ENCODE data around the gene KDM3A. TPM values are rescaled to one million over a fixed set of nuclear protein-coding genes. Genes with fewer than 3 reads are reported as not detected.

The KDM3A gene
- total and polyA plus RNA-seq, 2 experiments from 2014 or later, result 8.9 to 21.8 TPM

DNA sequence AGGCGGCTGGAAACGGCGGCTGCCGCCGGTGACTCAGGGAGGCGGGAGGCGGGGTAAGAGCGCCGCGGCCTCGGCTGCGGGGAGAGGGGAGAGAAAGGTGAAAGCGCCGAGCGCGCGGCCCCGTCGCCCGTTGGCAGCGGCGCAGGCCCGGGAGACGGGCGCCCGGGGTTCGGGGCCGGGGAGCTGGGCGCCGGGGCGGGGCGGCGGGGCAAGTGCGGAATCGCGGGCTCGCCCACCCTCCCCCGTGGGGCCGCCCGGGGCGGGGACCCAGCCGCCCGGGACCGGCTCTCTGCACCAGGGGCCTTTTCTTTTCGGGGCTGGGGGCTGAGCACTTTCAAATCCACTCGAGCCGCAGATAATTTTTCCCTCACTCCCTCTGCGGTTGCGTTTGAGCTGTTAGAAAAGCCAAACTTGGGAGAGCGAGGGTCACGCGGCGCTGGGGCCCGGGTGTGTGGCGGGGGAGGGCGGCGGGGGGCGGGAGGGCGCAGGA is 266 bp downstream of the KDM3A start:
- Mint-ChIP-seq H3K27me3 (ENCODE audit: insufficient read depth, low read depth, poor library complexity) (peaks cover 24% of the 10 kb centered on the region), H3K4me3 (peak overlapping the region; percentile 85), H3K4me1 (peaks cover 11% of the 10 kb centered on the region; the same call in 2 of the 3 replicates), H3K27ac (peak overlapping the region; percentile 100), H3K36me3 (ENCODE audit: low read depth) (peaks cover 31% of the 10 kb centered on the region), H3K9me3 (peaks cover 42% of the 10 kb centered on the region)
- no peaks in the 10 kb centered on the region for H3K4me1 ChIP-seq (ENCODE audit: insufficient read depth)
- H3K9me2 ChIP-seq (ENCODE audit: insufficient read depth), result no peaks in the 10 kb centered on the region
- H3K27ac ChIP-seq (ENCODE audit: low read depth), result no peak overlapping the region
- peak overlapping the region; percentile 68 for H3K4me3 ChIP-seq
- H3F3A ChIP-seq (replicated peaks; ENCODE audit: low read depth), result no peaks in the 10 kb centered on the region; the same call in 1 of the 2 replicates
- no peak for ATAC-seq
- H3K27me3 ChIP-seq (ENCODE audit: insufficient read depth), result 0 out of 2 replicates have a peak, but pooled peaks cover 6% of the 10 kb centered on the region
- TF ChIP-seq CREB1 (CRISPR knock-in tag; IDR thresholded peaks at IDR 0.05; ENCODE audit: low read depth) (no peak), ZNF114 (CRISPR knock-in tag; IDR thresholded peaks at IDR 0.05) (no peak), POLR2AphosphoS5 (IDR thresholded peaks at IDR 0.05; ENCODE audit: low read depth) (peak; percentile 84)
- peak; percentile 7 for DNase-seq (ENCODE audit: low spot score)
- no peak overlapping the region; the same call in 1 of the 2 replicates for H3K4me2 ChIP-seq
- peaks cover 12% of the 10 kb centered on the region; the same call in 1 of the 2 replicates for H3K36me3 ChIP-seq (ENCODE audit: insufficient read depth)
- peaks cover 37% of the 10 kb centered on the region for H3K79me2 ChIP-seq (replicated peaks; ENCODE audit: insufficient read depth)
- H2AFZ ChIP-seq, result no peak overlapping the region
- no peaks in the 10 kb centered on the region for H4K20me1 ChIP-seq (replicated peaks; ENCODE audit: insufficient read depth)

- Histone ChIP-seq H2AFZ (no peak overlapping the region), H4K20me1 (replicated peaks; ENCODE audit: insufficient read depth) (no peaks in the 10 kb centered on the region), H3K4me3 (peak overlapping the region; percentile 68), H3K27ac (ENCODE audit: low read depth) (no peak overlapping the region), H3K9me2 (ENCODE audit: insufficient read depth) (no peaks in the 10 kb centered on the region), H3K4me1 (ENCODE audit: insufficient read depth) (no peaks in the 10 kb centered on the region), H3K36me3 (ENCODE audit: insufficient read depth) (peaks cover 12% of the 10 kb centered on the region; the same call in 1 of the 2 replicates), H3K4me2 (peak overlapping the region; percentile 95), H3F3A (replicated peaks; ENCODE audit: low read depth) (no peaks in the 10 kb centered on the region; the same call in 1 of the 2 replicates), H3K79me2 (replicated peaks; ENCODE audit: insufficient read depth) (peaks cover 43% of the 10 kb centered on the region), H3K27me3 (ENCODE audit: insufficient read depth) (0 out of 2 replicates have a peak, but pooled peaks cover 6% of the 10 kb centered on the region)
- DNase-seq (ENCODE audit: low spot score), result peak; percentile 61
- Mint-ChIP-seq H3K4me1 (peaks cover 11% of the 10 kb centered on the region; the same call in 2 of the 3 replicates), H3K9me3 (peaks cover 37% of the 10 kb centered on the region), H3K36me3 (ENCODE audit: low read depth) (peaks cover 31% of the 10 kb centered on the region), H3K27me3 (ENCODE audit: insufficient read depth, low read depth, poor library complexity) (peaks cover 24% of the 10 kb centered on the region), H3K27ac (peak overlapping the region; percentile 92), H3K4me3 (peak overlapping the region; percentile 85)
- ATAC-seq, result peak; percentile 8
- TF ChIP-seq, protein P1, sequence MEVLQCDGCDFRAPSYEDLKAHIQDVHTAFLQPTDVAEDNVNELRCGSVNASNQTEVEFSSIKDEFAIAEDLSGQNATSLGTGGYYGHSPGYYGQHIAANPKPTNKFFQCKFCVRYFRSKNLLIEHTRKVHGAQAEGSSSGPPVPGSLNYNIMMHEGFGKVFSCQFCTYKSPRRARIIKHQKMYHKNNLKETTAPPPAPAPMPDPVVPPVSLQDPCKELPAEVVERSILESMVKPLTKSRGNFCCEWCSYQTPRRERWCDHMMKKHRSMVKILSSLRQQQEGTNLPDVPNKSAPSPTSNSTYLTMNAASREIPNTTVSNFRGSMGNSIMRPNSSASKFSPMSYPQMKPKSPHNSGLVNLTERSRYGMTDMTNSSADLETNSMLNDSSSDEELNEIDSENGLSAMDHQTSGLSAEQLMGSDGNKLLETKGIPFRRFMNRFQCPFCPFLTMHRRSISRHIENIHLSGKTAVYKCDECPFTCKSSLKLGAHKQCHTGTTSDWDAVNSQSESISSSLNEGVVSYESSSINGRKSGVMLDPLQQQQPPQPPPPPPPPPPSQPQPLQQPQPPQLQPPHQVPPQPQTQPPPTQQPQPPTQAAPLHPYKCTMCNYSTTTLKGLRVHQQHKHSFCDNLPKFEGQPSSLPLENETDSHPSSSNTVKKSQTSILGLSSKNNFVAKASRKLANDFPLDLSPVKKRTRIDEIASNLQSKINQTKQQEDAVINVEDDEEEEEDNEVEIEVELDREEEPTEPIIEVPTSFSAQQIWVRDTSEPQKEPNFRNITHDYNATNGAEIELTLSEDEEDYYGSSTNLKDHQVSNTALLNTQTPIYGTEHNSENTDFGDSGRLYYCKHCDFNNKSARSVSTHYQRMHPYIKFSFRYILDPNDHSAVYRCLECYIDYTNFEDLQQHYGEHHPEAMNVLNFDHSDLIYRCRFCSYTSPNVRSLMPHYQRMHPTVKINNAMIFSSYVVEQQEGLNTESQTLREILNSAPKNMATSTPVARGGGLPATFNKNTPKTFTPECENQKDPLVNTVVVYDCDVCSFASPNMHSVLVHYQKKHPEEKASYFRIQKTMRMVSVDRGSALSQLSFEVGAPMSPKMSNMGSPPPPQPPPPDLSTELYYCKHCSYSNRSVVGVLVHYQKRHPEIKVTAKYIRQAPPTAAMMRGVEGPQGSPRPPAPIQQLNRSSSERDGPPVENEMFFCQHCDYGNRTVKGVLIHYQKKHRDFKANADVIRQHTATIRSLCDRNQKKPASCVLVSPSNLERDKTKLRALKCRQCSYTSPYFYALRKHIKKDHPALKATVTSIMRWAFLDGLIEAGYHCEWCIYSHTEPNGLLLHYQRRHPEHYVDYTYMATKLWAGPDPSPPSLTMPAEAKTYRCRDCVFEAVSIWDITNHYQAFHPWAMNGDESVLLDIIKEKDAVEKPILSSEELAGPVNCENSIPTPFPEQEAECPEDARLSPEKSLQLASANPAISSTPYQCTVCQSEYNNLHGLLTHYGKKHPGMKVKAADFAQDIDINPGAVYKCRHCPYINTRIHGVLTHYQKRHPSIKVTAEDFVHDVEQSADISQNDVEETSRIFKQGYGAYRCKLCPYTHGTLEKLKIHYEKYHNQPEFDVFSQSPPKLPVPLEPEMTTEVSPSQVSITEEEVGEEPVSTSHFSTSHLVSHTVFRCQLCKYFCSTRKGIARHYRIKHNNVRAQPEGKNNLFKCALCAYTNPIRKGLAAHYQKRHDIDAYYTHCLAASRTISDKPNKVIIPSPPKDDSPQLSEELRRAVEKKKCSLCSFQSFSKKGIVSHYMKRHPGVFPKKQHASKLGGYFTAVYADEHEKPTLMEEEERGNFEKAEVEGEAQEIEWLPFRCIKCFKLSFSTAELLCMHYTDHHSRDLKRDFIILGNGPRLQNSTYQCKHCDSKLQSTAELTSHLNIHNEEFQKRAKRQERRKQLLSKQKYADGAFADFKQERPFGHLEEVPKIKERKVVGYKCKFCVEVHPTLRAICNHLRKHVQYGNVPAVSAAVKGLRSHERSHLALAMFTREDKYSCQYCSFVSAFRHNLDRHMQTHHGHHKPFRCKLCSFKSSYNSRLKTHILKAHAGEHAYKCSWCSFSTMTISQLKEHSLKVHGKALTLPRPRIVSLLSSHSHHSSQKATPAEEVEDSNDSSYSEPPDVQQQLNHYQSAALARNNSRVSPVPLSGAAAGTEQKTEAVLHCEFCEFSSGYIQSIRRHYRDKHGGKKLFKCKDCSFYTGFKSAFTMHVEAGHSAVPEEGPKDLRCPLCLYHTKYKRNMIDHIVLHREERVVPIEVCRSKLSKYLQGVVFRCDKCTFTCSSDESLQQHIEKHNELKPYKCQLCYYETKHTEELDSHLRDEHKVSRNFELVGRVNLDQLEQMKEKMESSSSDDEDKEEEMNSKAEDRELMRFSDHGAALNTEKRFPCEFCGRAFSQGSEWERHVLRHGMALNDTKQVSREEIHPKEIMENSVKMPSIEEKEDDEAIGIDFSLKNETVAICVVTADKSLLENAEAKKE (CRISPR knock-in tag; IDR thresholded peaks at IDR 0.05), result no peak
- TF ChIP-seq ZNF114 (CRISPR knock-in tag; IDR thresholded peaks at IDR 0.05) (no peak), NANOG (IDR thresholded peaks at IDR 0.05; ENCODE audit: borderline replicate concordance) (no peak), EZH2phosphoT487 (IDR thresholded peaks at IDR 0.05; ENCODE audit: unreplicated experiment) (no peak), CREB1 (CRISPR knock-in tag; IDR thresholded peaks at IDR 0.05; ENCODE audit: low read depth) (no peak), ZNF331 (CRISPR knock-in tag; IDR thresholded peaks at IDR 0.05; ENCODE audit: low read depth) (no peak), ETS1 (IDR thresholded peaks at IDR 0.05) (no peak), JUNB (IDR thresholded peaks at IDR 0.05; ENCODE audit: unreplicated experiment) (no peak)
Measured at GRCh38 chr2:86441882-86442641, 891 bp downstream of the KDM3A start.
